ENCODE measurements around the gene SLC25A13. TPM values are rescaled to one million over a fixed set of nuclear protein-coding genes. Genes with fewer than 3 reads are reported as not detected.
A peak's percentile ranks its signal among the peaks of the same experiment; 100 is the strongest.

The SLC25A13 gene
- total and polyA plus RNA-seq, 9 of the 15 experiments (the other 6 are each of a cell fraction or from before 2014, with no cell fraction given): 21.4 to 80.2 (median 58.7) TPM

GRCh38 chr7:96202102-96202501 is 119.8 kb downstream of the SLC25A13 start (continued):
- peak; percentile 34 to 43; a peak in 2 of 4 replicates for TF ChIP-seq TRIM24 (IDR thresholded peaks at IDR 0.05)
- TF ChIP-seq BRCA1 (IDR thresholded peaks at IDR 0.05): no peak
- TF ChIP-seq BRCA1 (CRISPR knock-in tag; IDR thresholded peaks at IDR 0.05): no peak
- TF ChIP-seq SMAD4 (CRISPR knock-in tag; conservative IDR thresholded peaks at IDR 0.05): peak; percentile 62; the same call in 1 of the 2 replicates
- TF ChIP-seq SMARCA5 (IDR thresholded peaks at IDR 0.05): no peak
- no peak for TF ChIP-seq NFIC (IDR thresholded peaks at IDR 0.05)
- 0 out of 2 replicates have a peak, but pooled peaks have one; percentile 34 for TF ChIP-seq RAD51 (IDR thresholded peaks at IDR 0.05; ENCODE audit: borderline replicate concordance, low read depth)
- TF ChIP-seq ETV5 (CRISPR knock-in tag; IDR thresholded peaks at IDR 0.05; ENCODE audit: low read depth): no peak
- TF ChIP-seq TCF7L2 (IDR thresholded peaks at IDR 0.05; ENCODE audit: low read depth, low read length): no peak
- TF ChIP-seq FUS (optimal IDR thresholded peaks at IDR 0.05; ENCODE audit: low read depth, low read length): no peak
- TF ChIP-seq SREBF2 (CRISPR knock-in tag; IDR thresholded peaks at IDR 0.05): no peak
- no peak for TF ChIP-seq MBD2 (IDR thresholded peaks at IDR 0.05; ENCODE audit: borderline replicate concordance, low read depth)
- no peak for TF ChIP-seq CHCHD3 (CRISPR knock-in tag; IDR thresholded peaks at IDR 0.05)
- TF ChIP-seq, protein P1, sequence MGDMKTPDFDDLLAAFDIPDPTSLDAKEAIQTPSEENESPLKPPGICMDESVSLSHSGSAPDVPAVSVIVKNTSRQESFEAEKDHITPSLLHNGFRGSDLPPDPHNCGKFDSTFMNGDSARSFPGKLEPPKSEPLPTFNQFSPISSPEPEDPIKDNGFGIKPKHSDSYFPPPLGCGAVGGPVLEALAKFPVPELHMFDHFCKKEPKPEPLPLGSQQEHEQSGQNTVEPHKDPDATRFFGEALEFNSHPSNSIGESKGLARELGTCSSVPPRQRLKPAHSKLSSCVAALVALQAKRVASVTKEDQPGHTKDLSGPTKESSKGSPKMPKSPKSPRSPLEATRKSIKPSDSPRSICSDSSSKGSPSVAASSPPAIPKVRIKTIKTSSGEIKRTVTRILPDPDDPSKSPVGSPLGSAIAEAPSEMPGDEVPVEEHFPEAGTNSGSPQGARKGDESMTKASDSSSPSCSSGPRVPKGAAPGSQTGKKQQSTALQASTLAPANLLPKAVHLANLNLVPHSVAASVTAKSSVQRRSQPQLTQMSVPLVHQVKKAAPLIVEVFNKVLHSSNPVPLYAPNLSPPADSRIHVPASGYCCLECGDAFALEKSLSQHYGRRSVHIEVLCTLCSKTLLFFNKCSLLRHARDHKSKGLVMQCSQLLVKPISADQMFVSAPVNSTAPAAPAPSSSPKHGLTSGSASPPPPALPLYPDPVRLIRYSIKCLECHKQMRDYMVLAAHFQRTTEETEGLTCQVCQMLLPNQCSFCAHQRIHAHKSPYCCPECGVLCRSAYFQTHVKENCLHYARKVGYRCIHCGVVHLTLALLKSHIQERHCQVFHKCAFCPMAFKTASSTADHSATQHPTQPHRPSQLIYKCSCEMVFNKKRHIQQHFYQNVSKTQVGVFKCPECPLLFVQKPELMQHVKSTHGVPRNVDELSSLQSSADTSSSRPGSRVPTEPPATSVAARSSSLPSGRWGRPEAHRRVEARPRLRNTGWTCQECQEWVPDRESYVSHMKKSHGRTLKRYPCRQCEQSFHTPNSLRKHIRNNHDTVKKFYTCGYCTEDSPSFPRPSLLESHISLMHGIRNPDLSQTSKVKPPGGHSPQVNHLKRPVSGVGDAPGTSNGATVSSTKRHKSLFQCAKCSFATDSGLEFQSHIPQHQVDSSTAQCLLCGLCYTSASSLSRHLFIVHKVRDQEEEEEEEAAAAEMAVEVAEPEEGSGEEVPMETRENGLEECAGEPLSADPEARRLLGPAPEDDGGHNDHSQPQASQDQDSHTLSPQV (IDR thresholded peaks at IDR 0.05): 0 out of 2 replicates have a peak, but pooled peaks have one; percentile 22
- TF ChIP-seq ARID1B (IDR thresholded peaks at IDR 0.05): no peak
- peak; percentile 36; the same call in 1 of the 2 replicates for TF ChIP-seq FOXJ2 (tag; IDR thresholded peaks at IDR 0.05)
- TF ChIP-seq ZNF41 (CRISPR knock-in tag; conservative IDR thresholded peaks at IDR 0.05): no peak
- TF ChIP-seq LEF1 (IDR thresholded peaks at IDR 0.05): no peak
- TF ChIP-seq NR2C1 (IDR thresholded peaks at IDR 0.05): no peak
- TF ChIP-seq NR2C1 (tag; IDR thresholded peaks at IDR 0.05): no peak
- TF ChIP-seq PHB (CRISPR knock-in tag; IDR thresholded peaks at IDR 0.05): no peak
- no peak for TF ChIP-seq POLR2A (conservative IDR thresholded peaks at IDR 0.05)
- TF ChIP-seq, protein P2, sequence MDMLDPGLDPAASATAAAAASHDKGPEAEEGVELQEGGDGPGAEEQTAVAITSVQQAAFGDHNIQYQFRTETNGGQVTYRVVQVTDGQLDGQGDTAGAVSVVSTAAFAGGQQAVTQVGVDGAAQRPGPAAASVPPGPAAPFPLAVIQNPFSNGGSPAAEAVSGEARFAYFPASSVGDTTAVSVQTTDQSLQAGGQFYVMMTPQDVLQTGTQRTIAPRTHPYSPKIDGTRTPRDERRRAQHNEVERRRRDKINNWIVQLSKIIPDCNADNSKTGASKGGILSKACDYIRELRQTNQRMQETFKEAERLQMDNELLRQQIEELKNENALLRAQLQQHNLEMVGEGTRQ (CRISPR knock-in tag; IDR thresholded peaks at IDR 0.05): 0 out of 2 replicates have a peak, but pooled peaks have one; percentile 24

Measured in K562 (cell line).